Stomach (tissue), 9 donors: Measurements from ENCODE around the gene DNAL4. TPM values are rescaled to one million over a fixed set of nuclear protein-coding genes. Genes with fewer than 3 reads are reported as not detected.
A peak's percentile ranks its signal among the peaks of the same experiment; 100 is the strongest.

ENCODE experiments used
- DNase-seq, 2 donors: peaks; one replicate each; pipeline versions ENCODE4 v3.0.0 to v3.0.0-alpha.2; 2013 to 2019
- H3K27ac ChIP-seq, 5 donors: fragments of 200-600 bp in 4 of 5; sonication (generic) in 4 of 5; one replicate each; pipeline ENCODE4 v1.5.1; 2013 to 2019; ENCODE audit warnings: mild to moderate bottlenecking in 1 of 5, moderate library complexity in 1 of 5
- H3K27me3 ChIP-seq, 3 donors: fragments of 200-600 bp; sonication (generic); one replicate each; pipeline ENCODE4 v1.5.1; 2017 to 2019; ENCODE audit warnings: mixed run types in 1 of 3
- H3K36me3 ChIP-seq, 4 donors: fragments of 200-600 bp; sonication (generic); 1 replicate in 3 of 4; 2 replicates in 1 of 4; pipeline ENCODE4 v1.5.1; 2016 to 2019
- H3K4me1 ChIP-seq, 4 donors: fragments of 200-600 bp; sonication (generic); one replicate each; pipeline ENCODE4 v1.5.1; 2016 to 2019
- H3K4me3 ChIP-seq, 4 donors: fragments of 200-600 bp; sonication (generic) in 3 of 4; one replicate each; pipeline ENCODE4 v1.5.1; 2016 to 2019; ENCODE audit warnings: mild to moderate bottlenecking in 1 of 4
- H3K9me3 ChIP-seq, 4 donors: fragments of 200-600 bp; sonication (generic); one replicate each; pipeline ENCODE4 v1.5.1; 2016 to 2019
- CTCF ChIP-seq, 7 experiments: fragments of 450-650 bp in 4 of 7; fragments of 200-600 bp in 3 of 7; sonication (generic) in 3 of 7; IDR thresholded peaks; one replicate each; pipeline ENCODE4 v1.5.1; 2016 to 2019; ENCODE audit warnings: antibody characterized with exemption in 7 of 7, control low read depth in 2 of 7, mild to moderate bottlenecking in 1 of 7
- EP300 ChIP-seq: sonication (generic); formaldehyde crosslinking; IDR thresholded peaks from one replicate; pipeline ENCODE4 v1.6.1; 2017; ENCODE audit warnings: antibody characterized with exemption
- POLR2A ChIP-seq, 4 donors: fragments of 450-650 bp; IDR thresholded peaks; one replicate each; pipeline ENCODE4 v1.6.1; 2016; ENCODE audit warnings: antibody characterized with exemption in 4 of 4, control low read depth in 2 of 4, mild to moderate bottlenecking in 1 of 4, moderate library complexity in 1 of 4
- POLR2AphosphoS5 ChIP-seq, 3 donors: sonication (generic); formaldehyde crosslinking; IDR thresholded peaks; one replicate each; pipeline ENCODE4 v1.6.1; 2016; ENCODE audit warnings: antibody characterized with exemption in 3 of 3
- WGBS, 5 donors: extraction: QIAGEN DNeasy Blood & Tissue Kit in 3 of 5; methylation state at CpG; one replicate each; pipeline versions ENCODE4 v1.1.5 to v1.1.7; 2013 to 2018; 5-methylcytosine and 5-hydroxymethylcytosine counted together
- intact Hi-C: fragments of 100-400 bp; cut with DNase I; formaldehyde crosslinking; loops from one replicate; pipeline ENCODE4 v1.15.1; 2023; ENCODE audit warnings: low total_unique reads
- polyA plus RNA-seq, 3 donors: library from polyadenylated mRNA; stranded (reverse); fragments of 200-250 nt; gene quantifications; one replicate each; pipeline ENCODE4 v1.2.3, GENCODE V29; 2013
- total RNA-seq, 5 donors: library from RNA; depleted of rRNA; stranded (reverse); fragments of >200 nt; gene quantifications; one replicate each; pipeline versions ENCODE4 v1.1.0 to v1.2.3, GENCODE V29; 2014 to 2016
- donor health status: healthy with polysubstance abuse.
- donor health status: Bipolar disorder and iron deficiency.
- donor health status: healthy.

Gene DNAL4
- total and polyA plus RNA-seq, 8 donors, result 0.58 to 33.0 (median 15.9) TPM

- peak in 1 of 2 donors; percentile 48 for DNase-seq
- Histone ChIP-seq H3K27me3 (peaks cover 0 to 6% (median 0%) of the 10 kb centered on the region in 3 donors), H3K9me3 (no peaks in the 10 kb centered on the region), H3K4me3 (no peak overlapping the region), H3K27ac (no peak overlapping the region), H3K36me3 (no peaks in the 10 kb centered on the region), H3K4me1 (peaks cover 0 to 17% (median 4%) of the 10 kb centered on the region in 4 donors)
- TF ChIP-seq CTCF (IDR thresholded peaks at IDR 0.05) (no peak), EP300 (no peak), POLR2A (IDR thresholded peaks at IDR 0.05) (no peak), POLR2AphosphoS5 (IDR thresholded peaks at IDR 0.05) (no peak)
- intact Hi-C loops, result no loop called here
- 70 to 86% (median 75%) methylated on average over 11 of the region's 11 CpGs for WGBS, 5 donors
These were observed 31.4 kb downstream of the DNAL4 start for GRCh38 chr22:38762551-38762983.

- intact Hi-C loops, result no loop called here
- no peak for DNase-seq
- Histone ChIP-seq H3K9me3 (no peaks in the 10 kb centered on the region), H3K4me3 (no peak overlapping the region), H3K27me3 (no peaks in the 10 kb centered on the region), H3K27ac (no peak overlapping the region), H3K36me3 (no peaks in the 10 kb centered on the region), H3K4me1 (peaks cover 10 to 27% (median 15%) of the 10 kb centered on the region in 4 donors)
- no peak for TF ChIP-seq POLR2A (IDR thresholded peaks at IDR 0.05)
- no peak for TF ChIP-seq EP300
- no peak for TF ChIP-seq POLR2AphosphoS5 (IDR thresholded peaks at IDR 0.05)
- TF ChIP-seq CTCF (IDR thresholded peaks at IDR 0.05), result no peak
- 65 to 86% (median 71%) methylated on average over 15 to 20 of the region's 20 CpGs for WGBS, 5 donors
These were observed 32.5 kb downstream of the DNAL4 start for GRCh38 chr22:38761202-38762162.

- intact Hi-C loops, result no loop called here
- peaks cover 14 to 26% (median 18%) of the 10 kb centered on the region in 4 donors for H3K4me1 ChIP-seq
- TF ChIP-seq CTCF (IDR thresholded peaks at IDR 0.05) (no peak), POLR2AphosphoS5 (IDR thresholded peaks at IDR 0.05) (no peak)
- no peaks in the 10 kb centered on the region for H3K9me3 ChIP-seq
- no peak overlapping the region for H3K27ac ChIP-seq
- DNase-seq, result peak in 1 of 2 donors; percentile 36
- no peaks in the 10 kb centered on the region for H3K27me3 ChIP-seq
- H3K4me3 ChIP-seq, result no peak overlapping the region
- no peaks in the 10 kb centered on the region for H3K36me3 ChIP-seq
- 82 to 87% (median 84%) methylated on average over 9 to 12 of the region's 12 CpGs for WGBS, 5 donors
These were observed 33.3 kb downstream of the DNAL4 start for GRCh38 chr22:38760477-38761201.

GRCh38 chr22:38759005-38759404, 34.9 kb downstream of the DNAL4 start:
- Histone ChIP-seq H3K9me3 (no peaks in the 10 kb centered on the region), H3K4me3 (no peak overlapping the region), H3K36me3 (no peaks in the 10 kb centered on the region), H3K27me3 (no peaks in the 10 kb centered on the region), H3K4me1 (peaks cover 17 to 38% (median 30%) of the 10 kb centered on the region in 4 donors), H3K27ac (no peak overlapping the region)
- intact Hi-C loops, result no loop called here
- DNase-seq, result no peak
- WGBS, 5 donors, result 85 to 94% (median 88%) methylated on average over 6 to 7 of the region's 7 CpGs
- TF ChIP-seq POLR2AphosphoS5 (IDR thresholded peaks at IDR 0.05) (no peak), POLR2A (IDR thresholded peaks at IDR 0.05) (no peak), CTCF (IDR thresholded peaks at IDR 0.05) (no peak), EP300 (no peak)
